Uterine smooth muscle cell (primary cell): ENCODE data around the gene XKR3. TPM values are rescaled to one million over a fixed set of nuclear protein-coding genes. Genes with fewer than 3 reads are reported as not detected.

Source experiments
- total RNA-seq: library from RNA; depleted of rRNA; stranded (reverse); fragments of >200 nt; gene quantifications from 2 replicates; pipeline ENCODE4 v1.2.3, GENCODE V29; 2014

XKR3 gene
- not detected in 2 replicates for total RNA-seq

GRCh38 chr22:16824716-16825687 is at the start of gene XKR3:
XKR3 (minus strand) TSS chr22:16825411; CDS start chr22:16808073, 17,338 bp downstream.

Other genes starting within 250 kb of the XKR3 start
- under 0.01 TPM in 1 of 2 replicates, not detected in the other for gene CCT8L2, start 232.6 kb downstream of the XKR3 start, total RNA-seq
- not detected in 2 replicates for gene GAB4, start 182.8 kb upstream of the XKR3 start, total RNA-seq